ENCODE measurements around the gene SSBP2. TPM values are rescaled to one million over a fixed set of nuclear protein-coding genes. Genes with fewer than 3 reads are reported as not detected.

The SSBP2 gene
- total and polyA plus RNA-seq, 2 donors (not counting 1 experiment from before 2014, with no cell fraction given): 44.4 to 63.1 TPM

DNA sequence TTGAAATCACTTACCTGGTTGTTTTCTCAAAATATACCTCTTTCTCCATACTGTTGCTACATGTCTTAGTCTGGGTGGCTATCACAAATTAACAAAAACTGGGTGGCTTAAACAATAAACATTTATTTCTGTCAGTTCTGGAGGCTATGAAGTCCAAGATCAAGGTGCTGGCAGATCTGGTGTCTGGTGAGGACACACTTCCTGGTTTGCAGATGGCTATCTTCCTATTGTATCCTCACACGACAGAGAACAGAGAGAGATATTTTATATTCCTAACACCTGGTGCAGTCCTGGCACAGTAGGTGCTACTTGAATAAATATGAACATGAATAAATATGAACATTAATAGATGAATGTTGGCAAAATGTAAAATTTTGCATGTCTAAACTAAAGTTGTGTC is 192.7 kb downstream of the SSBP2 start:
- H3K27me3 ChIP-seq (ENCODE audit: control insufficient read depth, insufficient read depth, low read length): no peaks in the 10 kb centered on the region
- no peaks in the 10 kb centered on the region for H3K4me1 ChIP-seq (ENCODE audit: control insufficient read depth, extremely low read depth, insufficient read depth, low read length)
- no peaks in the 10 kb centered on the region for H3K79me2 ChIP-seq (ENCODE audit: control insufficient read depth, insufficient read depth, low read length)
- H2AFZ ChIP-seq (ENCODE audit: low read length): no peak overlapping the region
- H3K36me3 ChIP-seq (ENCODE audit: control insufficient read depth, insufficient read depth, low read length): no peaks in the 10 kb centered on the region
- H3K9me3 ChIP-seq (ENCODE audit: control insufficient read depth, insufficient read depth, low read depth, low read length): no peaks in the 10 kb centered on the region
- no peak overlapping the region for H3K27ac ChIP-seq (ENCODE audit: insufficient read depth, low read length)
- no peaks in the 10 kb centered on the region for H4K20me1 ChIP-seq (ENCODE audit: control insufficient read depth, extremely low read depth, insufficient read depth, low read length)
- DNase-seq (ENCODE audit: low read depth in 2 of 2): no peak
- no peak overlapping the region for H3K9ac ChIP-seq (ENCODE audit: insufficient read depth, low read length)
- H3K4me3 ChIP-seq (replicated peaks in 1 of 4; ENCODE audit: control extremely low read depth in 1 of 4, insufficient read depth in 1 of 4, low read depth in 3 of 4, low read length in 4 of 4): no peak overlapping the region
- TF ChIP-seq EZH2 (IDR thresholded peaks at IDR 0.05; ENCODE audit: low read length, missing control alignments): no peak
- H3K4me2 ChIP-seq (ENCODE audit: extremely low read depth, insufficient read depth, low read length): no peak overlapping the region

DNA sequence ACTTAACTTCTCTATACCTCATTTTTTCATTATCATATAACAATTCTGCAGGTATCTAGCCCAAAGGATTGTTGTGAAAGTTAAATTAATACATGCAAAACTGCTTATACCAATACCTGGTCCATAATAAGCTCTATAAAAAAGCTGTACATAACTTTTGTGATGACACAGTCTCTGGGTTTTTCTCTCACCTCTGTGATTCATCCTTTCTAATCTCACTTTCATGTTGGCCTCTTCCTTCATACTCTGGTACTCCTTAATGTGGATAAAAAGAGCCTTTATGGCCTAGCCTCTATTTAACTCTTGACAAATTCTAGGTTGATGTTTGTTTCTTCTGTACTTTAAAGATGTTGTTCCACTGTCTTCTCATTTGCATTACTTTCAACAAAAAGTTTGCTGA is 194.1 kb downstream of the SSBP2 start:
- H3K4me2 ChIP-seq (ENCODE audit: extremely low read depth, insufficient read depth, low read length): no peak overlapping the region
- no peak overlapping the region for H3K27ac ChIP-seq (ENCODE audit: insufficient read depth, low read length)
- no peaks in the 10 kb centered on the region for H3K36me3 ChIP-seq (ENCODE audit: control insufficient read depth, insufficient read depth, low read length)
- H3K79me2 ChIP-seq (ENCODE audit: control insufficient read depth, insufficient read depth, low read length): no peaks in the 10 kb centered on the region
- DNase-seq (ENCODE audit: low read depth in 2 of 2): no peak
- no peaks in the 10 kb centered on the region for H3K4me1 ChIP-seq (ENCODE audit: control insufficient read depth, extremely low read depth, insufficient read depth, low read length)
- no peaks in the 10 kb centered on the region for H3K9me3 ChIP-seq (ENCODE audit: control insufficient read depth, insufficient read depth, low read depth, low read length)
- no peaks in the 10 kb centered on the region for H3K27me3 ChIP-seq (ENCODE audit: control insufficient read depth, insufficient read depth, low read length)
- H3K4me3 ChIP-seq (replicated peaks in 1 of 4; ENCODE audit: control extremely low read depth in 1 of 4, insufficient read depth in 1 of 4, low read depth in 3 of 4, low read length in 4 of 4): no peak overlapping the region
- TF ChIP-seq EZH2 (IDR thresholded peaks at IDR 0.05; ENCODE audit: low read length, missing control alignments): no peak
- TF ChIP-seq, protein P1, sequence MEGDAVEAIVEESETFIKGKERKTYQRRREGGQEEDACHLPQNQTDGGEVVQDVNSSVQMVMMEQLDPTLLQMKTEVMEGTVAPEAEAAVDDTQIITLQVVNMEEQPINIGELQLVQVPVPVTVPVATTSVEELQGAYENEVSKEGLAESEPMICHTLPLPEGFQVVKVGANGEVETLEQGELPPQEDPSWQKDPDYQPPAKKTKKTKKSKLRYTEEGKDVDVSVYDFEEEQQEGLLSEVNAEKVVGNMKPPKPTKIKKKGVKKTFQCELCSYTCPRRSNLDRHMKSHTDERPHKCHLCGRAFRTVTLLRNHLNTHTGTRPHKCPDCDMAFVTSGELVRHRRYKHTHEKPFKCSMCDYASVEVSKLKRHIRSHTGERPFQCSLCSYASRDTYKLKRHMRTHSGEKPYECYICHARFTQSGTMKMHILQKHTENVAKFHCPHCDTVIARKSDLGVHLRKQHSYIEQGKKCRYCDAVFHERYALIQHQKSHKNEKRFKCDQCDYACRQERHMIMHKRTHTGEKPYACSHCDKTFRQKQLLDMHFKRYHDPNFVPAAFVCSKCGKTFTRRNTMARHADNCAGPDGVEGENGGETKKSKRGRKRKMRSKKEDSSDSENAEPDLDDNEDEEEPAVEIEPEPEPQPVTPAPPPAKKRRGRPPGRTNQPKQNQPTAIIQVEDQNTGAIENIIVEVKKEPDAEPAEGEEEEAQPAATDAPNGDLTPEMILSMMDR (conservative IDR thresholded peaks at IDR 0.05 in 1 of 2, IDR thresholded peaks at IDR 0.05 in 1 of 2; ENCODE audit: low read depth in 1 of 2, low read length in 2 of 2): no peak
- no peaks in the 10 kb centered on the region for H4K20me1 ChIP-seq (ENCODE audit: control insufficient read depth, extremely low read depth, insufficient read depth, low read length)
- no peak overlapping the region for H2AFZ ChIP-seq (ENCODE audit: low read length)
- no peak overlapping the region for H3K9ac ChIP-seq (ENCODE audit: insufficient read depth, low read length)

DNA sequence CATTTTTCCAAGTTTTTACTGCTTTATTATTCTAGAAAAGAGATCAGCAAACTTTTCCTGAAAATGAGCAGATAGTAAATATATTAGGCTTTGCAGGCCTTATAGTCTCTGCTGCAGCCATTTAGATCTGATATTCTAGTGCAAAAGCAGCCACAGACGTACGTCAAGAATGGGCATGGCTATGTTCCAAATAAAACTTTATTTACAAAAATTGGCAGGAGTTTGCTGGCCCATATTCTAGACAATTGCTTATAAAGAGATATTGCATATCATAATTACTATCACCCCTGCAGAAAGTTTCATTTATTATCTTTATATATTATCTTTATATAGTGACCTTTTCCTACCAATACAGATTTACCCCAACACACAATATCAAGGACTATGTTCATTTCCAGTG is 195.0 kb downstream of the SSBP2 start:
- Histone ChIP-seq H3K9me3 (ENCODE audit: control insufficient read depth, insufficient read depth, low read depth, low read length) (no peaks in the 10 kb centered on the region), H3K4me1 (ENCODE audit: control insufficient read depth, extremely low read depth, insufficient read depth, low read length) (no peaks in the 10 kb centered on the region), H3K27ac (ENCODE audit: insufficient read depth, low read length) (no peak overlapping the region), H3K4me2 (ENCODE audit: extremely low read depth, insufficient read depth, low read length) (no peak overlapping the region), H3K36me3 (ENCODE audit: control insufficient read depth, insufficient read depth, low read length) (no peaks in the 10 kb centered on the region), H3K79me2 (ENCODE audit: control insufficient read depth, insufficient read depth, low read length) (no peaks in the 10 kb centered on the region), H3K27me3 (ENCODE audit: control insufficient read depth, insufficient read depth, low read length) (no peaks in the 10 kb centered on the region), H2AFZ (ENCODE audit: low read length) (no peak overlapping the region), H3K4me3 (replicated peaks in 1 of 4; ENCODE audit: control extremely low read depth in 1 of 4, insufficient read depth in 1 of 4, low read depth in 3 of 4, low read length in 4 of 4) (no peak overlapping the region), H4K20me1 (ENCODE audit: control insufficient read depth, extremely low read depth, insufficient read depth, low read length) (no peaks in the 10 kb centered on the region), H3K9ac (ENCODE audit: insufficient read depth, low read length) (no peak overlapping the region)
- TF ChIP-seq, protein P1 (conservative IDR thresholded peaks at IDR 0.05 in 1 of 2, IDR thresholded peaks at IDR 0.05 in 1 of 2; ENCODE audit: low read depth in 1 of 2, low read length in 2 of 2): no peak
- TF ChIP-seq EZH2 (IDR thresholded peaks at IDR 0.05; ENCODE audit: low read length, missing control alignments): no peak
- DNase-seq (ENCODE audit: low read depth in 2 of 2): no peak
